Islet of Langerhans (tissue), 1 donor: ENCODE measurements around the gene OR10W1.

ENCODE experiments used
- FAIRE-seq: peaks from one replicate; lab custom pipeline; 2011; peaks lifted over from hg19 to GRCh38; lab: Jason Lieb, UNC

Gene OR10W1, protein sequence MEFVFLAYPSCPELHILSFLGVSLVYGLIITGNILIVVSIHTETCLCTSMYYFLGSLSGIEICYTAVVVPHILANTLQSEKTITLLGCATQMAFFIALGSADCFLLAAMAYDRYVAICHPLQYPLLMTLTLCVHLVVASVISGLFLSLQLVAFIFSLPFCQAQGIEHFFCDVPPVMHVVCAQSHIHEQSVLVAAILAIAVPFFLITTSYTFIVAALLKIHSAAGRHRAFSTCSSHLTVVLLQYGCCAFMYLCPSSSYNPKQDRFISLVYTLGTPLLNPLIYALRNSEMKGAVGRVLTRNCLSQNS

DNA sequence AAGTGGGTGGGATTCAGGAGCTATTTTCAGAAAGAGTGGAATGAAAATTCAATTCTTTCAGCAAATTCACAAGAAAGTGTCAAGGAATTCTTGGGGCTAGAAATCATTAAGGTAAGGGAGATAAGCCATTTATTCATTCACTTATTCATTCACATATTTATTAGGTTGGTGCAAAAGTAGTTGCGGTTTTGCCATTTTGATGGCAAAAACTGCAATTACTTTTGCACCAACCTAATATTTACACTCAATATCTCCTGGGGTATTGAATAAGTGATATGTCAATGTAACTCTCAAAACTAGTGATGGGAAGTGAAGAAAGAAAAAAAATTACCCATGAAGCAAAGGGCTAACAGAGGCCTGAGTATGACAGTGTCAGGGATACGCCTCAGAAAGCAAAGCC lies at the start of gene OR10W1:
Gene OR10W1 (minus strand): TSS at position 119 of the 400 bp plus-strand sequence. CDS start 402 bp downstream, outside the sequence.
- no peak for FAIRE-seq

DNA sequence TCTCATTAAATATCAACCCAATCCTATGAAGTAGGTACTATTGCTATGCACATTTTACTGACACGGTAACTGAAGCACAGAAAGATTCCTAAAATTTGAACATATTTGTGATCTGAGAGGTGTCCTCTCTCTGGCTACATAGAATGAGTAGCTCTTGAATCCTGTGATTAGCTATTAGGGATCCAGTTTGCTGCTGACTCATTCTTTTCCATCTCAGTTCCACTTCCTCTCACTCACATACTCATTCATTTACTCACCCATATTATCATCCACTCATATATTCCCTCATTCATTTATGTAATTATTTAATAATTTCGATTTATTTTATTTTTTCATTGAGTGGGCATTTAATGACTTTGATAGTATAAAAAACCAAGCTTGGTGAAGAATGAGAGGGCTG lies 48.1 kb upstream of the OR10W1 start:
- no peak for FAIRE-seq

GRCh38 chr11:58301576-58301975 lies 33.5 kb upstream of the OR10W1 start:
- FAIRE-seq, result no peak

- FAIRE-seq, result no peak
Observed at GRCh38 chr11:58292017-58292416, 24.0 kb upstream of the OR10W1 start.

DNA sequence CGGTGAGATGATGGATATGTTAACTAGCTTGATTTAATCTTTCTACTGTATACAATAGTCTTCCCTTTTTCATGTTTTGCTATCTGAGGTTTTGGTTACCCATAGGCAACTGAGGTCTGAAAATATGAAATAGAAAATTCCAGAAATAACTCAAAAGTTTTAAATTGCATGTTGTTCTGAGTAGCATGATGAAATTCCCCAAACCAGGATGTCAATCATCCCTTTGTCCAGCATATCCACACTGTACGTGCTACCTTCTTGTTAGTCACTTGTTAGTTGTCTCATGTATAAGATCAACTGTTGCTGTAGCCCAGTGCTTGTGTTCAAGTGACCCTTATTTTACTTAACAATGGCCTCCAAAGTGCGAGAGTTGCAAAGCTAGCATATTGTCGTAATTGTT lies 21.2 kb upstream of the OR10W1 start:
- FAIRE-seq, result no peak

- no peak for FAIRE-seq
Observed at GRCh38 chr11:58286249-58286648, 18.2 kb upstream of the OR10W1 start.

DNA sequence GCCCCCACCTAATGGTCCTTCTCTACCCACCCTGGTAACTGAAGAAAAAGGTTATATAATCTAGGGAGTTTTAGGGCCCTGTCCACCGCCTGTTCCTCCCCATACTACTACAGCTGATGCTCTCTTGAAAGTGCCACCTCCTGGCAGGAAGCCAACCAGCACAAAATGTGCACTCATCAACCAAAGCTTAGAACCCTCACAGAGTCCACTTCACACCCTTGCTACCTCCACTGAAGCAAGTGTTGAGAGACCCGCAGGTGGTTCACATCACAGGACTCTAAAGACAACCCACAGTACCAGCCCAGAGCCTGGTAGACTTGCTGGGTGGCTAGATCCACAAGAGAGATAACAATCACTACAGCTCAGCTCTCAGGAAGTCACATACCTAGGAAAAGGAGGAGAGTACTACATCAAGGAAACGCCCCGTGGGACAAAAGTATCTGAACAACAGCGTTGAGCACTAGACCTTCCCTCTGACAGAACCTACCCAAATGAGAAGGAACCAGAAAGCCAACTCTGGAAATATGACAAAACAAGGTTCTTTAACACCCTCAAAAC lies 17.5 kb upstream of the OR10W1 start:
- no peak for FAIRE-seq

DNA sequence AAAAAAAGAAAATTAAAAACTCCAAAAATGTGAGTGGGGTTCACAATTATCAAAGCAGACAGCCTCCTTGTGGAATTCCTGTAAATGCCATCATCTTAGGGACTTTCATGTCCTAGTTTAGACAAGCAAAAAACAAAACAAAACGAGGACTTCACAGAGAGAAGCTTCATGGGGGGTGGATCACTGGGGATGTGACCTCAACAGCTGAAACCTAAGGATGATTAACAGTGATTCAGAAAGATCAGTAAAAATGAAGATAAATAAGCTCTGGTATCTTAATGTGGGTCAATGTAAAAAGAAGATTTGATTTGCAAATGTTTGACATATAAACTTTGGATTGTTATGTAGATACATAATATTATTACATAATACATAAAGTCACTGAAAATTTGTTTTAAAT lies 8.1 kb upstream of the OR10W1 start:
- FAIRE-seq, result no peak

GRCh38 chr11:58275002-58275401 lies 6.9 kb upstream of the OR10W1 start:
- no peak for FAIRE-seq

DNA sequence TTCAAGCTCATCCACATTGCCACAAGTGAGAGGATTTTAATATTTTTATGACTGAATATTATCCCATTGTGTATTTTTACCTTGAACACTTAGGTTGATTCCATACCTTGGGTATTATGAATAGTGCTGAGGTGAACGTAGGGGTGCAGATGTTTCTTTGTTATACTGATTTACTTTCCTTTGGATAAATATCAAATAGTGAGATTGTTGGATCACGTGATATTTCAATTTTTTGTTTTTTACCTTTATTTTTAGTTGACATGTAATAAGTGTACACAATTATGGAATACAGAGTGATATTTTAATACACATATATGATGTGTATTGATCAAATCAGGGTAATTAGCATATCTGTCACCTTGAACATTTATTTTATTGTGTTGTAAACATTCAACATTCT lies 8.1 kb downstream of the OR10W1 start:
- no peak for FAIRE-seq

GRCh38 chr11:58254936-58255335 lies 13.1 kb downstream of the OR10W1 start:
- no peak for FAIRE-seq

- FAIRE-seq, result no peak
Observed at GRCh38 chr11:58243954-58244353, 24.1 kb downstream of the OR10W1 start.

- FAIRE-seq, result no peak
Observed at GRCh38 chr11:58227956-58228615, 40.0 kb downstream of the OR10W1 start.

DNA sequence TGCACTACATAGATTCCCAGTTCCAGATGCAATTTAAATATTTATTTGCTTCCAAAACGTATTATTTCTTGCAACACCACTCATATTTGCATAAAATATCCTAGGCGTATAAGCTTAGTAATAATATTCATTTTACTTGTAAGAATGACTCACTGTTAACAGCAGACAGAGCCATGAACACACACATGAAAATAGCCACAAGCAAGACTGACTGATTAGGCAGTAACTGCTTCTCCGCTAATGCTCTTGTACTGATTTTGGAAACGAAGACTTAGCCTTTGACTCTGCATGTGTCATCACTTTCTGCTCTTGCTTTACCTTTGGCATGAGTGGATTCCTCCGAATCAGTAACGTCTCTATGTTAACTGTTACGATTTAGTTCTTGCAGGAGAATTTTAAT lies 45.3 kb downstream of the OR10W1 start:
- no peak for FAIRE-seq
